ENCODE measurements around the gene PLXNB2.

DNA sequence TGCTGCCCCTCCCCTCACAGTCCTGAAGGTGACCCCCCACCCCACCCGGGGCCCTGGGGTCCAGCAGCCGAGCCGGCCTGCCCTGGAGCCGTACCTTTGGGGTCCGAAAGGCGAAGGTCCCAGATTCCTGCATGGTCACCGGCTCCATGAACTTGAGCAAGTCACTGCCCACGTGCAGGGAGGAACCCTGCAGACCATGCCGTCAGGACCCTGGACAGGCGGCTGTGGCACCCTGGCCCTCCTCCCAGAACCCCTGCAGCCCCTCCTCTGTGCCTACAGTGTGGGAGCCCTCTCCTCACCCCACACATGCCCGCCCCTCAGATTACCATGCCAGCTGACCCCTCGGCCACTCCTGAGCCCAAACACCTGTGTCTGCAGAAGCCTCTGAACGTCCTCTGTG lies 23.0 kb downstream of the PLXNB2 start:
- TF ChIP-seq, protein P1, sequence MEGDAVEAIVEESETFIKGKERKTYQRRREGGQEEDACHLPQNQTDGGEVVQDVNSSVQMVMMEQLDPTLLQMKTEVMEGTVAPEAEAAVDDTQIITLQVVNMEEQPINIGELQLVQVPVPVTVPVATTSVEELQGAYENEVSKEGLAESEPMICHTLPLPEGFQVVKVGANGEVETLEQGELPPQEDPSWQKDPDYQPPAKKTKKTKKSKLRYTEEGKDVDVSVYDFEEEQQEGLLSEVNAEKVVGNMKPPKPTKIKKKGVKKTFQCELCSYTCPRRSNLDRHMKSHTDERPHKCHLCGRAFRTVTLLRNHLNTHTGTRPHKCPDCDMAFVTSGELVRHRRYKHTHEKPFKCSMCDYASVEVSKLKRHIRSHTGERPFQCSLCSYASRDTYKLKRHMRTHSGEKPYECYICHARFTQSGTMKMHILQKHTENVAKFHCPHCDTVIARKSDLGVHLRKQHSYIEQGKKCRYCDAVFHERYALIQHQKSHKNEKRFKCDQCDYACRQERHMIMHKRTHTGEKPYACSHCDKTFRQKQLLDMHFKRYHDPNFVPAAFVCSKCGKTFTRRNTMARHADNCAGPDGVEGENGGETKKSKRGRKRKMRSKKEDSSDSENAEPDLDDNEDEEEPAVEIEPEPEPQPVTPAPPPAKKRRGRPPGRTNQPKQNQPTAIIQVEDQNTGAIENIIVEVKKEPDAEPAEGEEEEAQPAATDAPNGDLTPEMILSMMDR (conservative IDR thresholded peaks at IDR 0.05), result no peak
- no peak for TF ChIP-seq EZH2 (IDR thresholded peaks at IDR 0.05; ENCODE audit: low read depth)
